Calu3 (cell line): ENCODE results near the gene FANCL. TPM values are rescaled to one million over a fixed set of nuclear protein-coding genes. Genes with fewer than 3 reads are reported as not detected.
"Not testable (repeated sequence)": the region's sequence is repeated elsewhere in the genome, so short reads cannot be mapped to it uniquely, and the experiment has no call there.

ENCODE experiments used
- BruUV-seq: library from RNA; stranded (reverse); fragments of 400-500 nt; replicated peaks from 2 replicates; lab custom pipeline; 2021; lab: Mats Ljungman, UMichigan
- CTCF ChIA-PET: fragments of 300-600 bp; sonication (Branson Sonifier 250); formaldehyde crosslinking; loops from one replicate; lab custom pipeline; 2022; ENCODE audit warnings: antibody characterized with exemption; lab: Charles Lee
- DNase-seq: peaks from one replicate; pipeline ENCODE4 v3.0.0; 2022
- H3K27ac Mint-ChIP-seq: one replicate; pipeline ENCODE4 v1.8.0; 2022; ENCODE audit warnings: mixed read lengths; ENCODE audit not compliant: unreplicated experiment
- H3K27me3 Mint-ChIP-seq: one replicate; pipeline ENCODE4 v1.8.0; 2022; ENCODE audit warnings: mixed read lengths; ENCODE audit not compliant: unreplicated experiment
- H3K36me3 Mint-ChIP-seq: one replicate; pipeline ENCODE4 v1.8.0; 2022; ENCODE audit warnings: mild to moderate bottlenecking, moderate library complexity, mixed read lengths; ENCODE audit not compliant: insufficient read depth, unreplicated experiment
- H3K4me1 Mint-ChIP-seq: one replicate; pipeline ENCODE4 v1.8.0; 2022; ENCODE audit warnings: mild to moderate bottlenecking, low read depth, mixed read lengths; ENCODE audit not compliant: unreplicated experiment
- H3K4me3 Mint-ChIP-seq: one replicate; pipeline ENCODE4 v1.8.0; 2022; ENCODE audit warnings: mild to moderate bottlenecking, low read depth, moderate library complexity, mixed read lengths; ENCODE audit not compliant: unreplicated experiment
- H3K9me3 Mint-ChIP-seq: one replicate; pipeline ENCODE4 v1.8.0; 2022; ENCODE audit warnings: low read depth, mixed read lengths; ENCODE audit not compliant: unreplicated experiment
- intact Hi-C: fragments of 100-400 bp; cut with micrococcal nuclease; formaldehyde crosslinking; loops from one replicate; pipeline ENCODE4 v1.10.0; 2022; ENCODE audit not compliant: unreplicated experiment
- total RNA-seq: library from RNA; stranded (reverse); gene quantifications from 2 replicates; pipeline ENCODE4 v1.2.3, GENCODE V29; 2022
- TF ChIP-seq, protein P1 (sequence below): fragments of 200-600 bp; IDR thresholded peaks from one replicate; pipeline ENCODE4 v1.8.0; 2022; ENCODE audit warnings: antibody characterized with exemption; ENCODE audit not compliant: unreplicated experiment

Gene FANCL
- total RNA-seq, 1 experiment from 2014 or later, result 40.5 TPM

DNA sequence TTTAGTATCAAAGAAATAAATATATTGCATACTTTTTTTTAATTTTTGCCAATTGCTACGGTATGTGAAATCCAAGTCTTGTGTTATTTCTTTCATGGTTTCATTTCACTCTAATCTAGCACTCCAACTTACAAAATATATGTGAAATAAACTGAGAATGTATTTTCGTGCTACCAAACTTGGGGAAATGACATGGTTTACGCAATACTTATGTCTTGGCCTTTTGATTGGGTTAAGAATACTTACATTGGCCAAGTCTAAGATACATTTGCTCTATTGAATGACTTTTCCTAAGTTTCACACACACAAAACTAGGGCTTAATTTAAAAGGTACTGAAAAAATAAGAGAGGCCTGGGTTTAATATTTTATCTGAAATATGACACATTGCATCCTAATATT, 114.0 kb downstream of the FANCL start:
- no TSS peak for BruUV-seq
- H3K4me3 Mint-ChIP-seq, result no peak overlapping the region
- H3K36me3 Mint-ChIP-seq, result no peaks in the 10 kb centered on the region
- intact Hi-C loops, result no loop called here
- no peaks in the 10 kb centered on the region for H3K4me1 Mint-ChIP-seq
- no peak overlapping the region for H3K27ac Mint-ChIP-seq
- no peaks in the 10 kb centered on the region for H3K27me3 Mint-ChIP-seq
- CTCF ChIA-PET, result no interaction called here
- no peak for DNase-seq
- H3K9me3 Mint-ChIP-seq, result no peaks in the 10 kb centered on the region
- TF ChIP-seq, protein P1, sequence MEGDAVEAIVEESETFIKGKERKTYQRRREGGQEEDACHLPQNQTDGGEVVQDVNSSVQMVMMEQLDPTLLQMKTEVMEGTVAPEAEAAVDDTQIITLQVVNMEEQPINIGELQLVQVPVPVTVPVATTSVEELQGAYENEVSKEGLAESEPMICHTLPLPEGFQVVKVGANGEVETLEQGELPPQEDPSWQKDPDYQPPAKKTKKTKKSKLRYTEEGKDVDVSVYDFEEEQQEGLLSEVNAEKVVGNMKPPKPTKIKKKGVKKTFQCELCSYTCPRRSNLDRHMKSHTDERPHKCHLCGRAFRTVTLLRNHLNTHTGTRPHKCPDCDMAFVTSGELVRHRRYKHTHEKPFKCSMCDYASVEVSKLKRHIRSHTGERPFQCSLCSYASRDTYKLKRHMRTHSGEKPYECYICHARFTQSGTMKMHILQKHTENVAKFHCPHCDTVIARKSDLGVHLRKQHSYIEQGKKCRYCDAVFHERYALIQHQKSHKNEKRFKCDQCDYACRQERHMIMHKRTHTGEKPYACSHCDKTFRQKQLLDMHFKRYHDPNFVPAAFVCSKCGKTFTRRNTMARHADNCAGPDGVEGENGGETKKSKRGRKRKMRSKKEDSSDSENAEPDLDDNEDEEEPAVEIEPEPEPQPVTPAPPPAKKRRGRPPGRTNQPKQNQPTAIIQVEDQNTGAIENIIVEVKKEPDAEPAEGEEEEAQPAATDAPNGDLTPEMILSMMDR, result no peak

DNA sequence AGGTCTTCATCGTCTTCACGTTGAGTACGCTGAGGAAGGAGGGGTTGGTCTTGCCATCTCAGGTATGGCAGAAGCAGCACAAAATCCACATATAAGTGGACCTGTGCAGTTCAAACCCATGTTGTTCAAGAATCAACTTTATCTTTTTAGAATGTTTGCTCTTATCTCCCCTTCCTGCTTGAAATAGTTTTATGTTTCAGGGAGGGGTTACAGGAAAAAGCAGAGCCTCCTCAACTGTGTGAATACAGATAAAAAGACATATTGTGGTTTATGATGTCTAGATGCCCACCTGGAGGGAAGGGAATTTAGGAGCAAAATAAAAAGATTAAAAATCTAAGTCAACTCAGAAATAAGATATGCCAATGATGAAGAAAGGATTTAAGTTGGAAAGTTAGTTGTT, 118.6 kb downstream of the FANCL start:
- Mint-ChIP-seq H3K27me3 (no peaks in the 10 kb centered on the region), H3K27ac (no peak overlapping the region), H3K36me3 (no peaks in the 10 kb centered on the region), H3K4me3 (no peak overlapping the region), H3K9me3 (peaks cover 4% of the 10 kb centered on the region), H3K4me1 (peaks cover 14% of the 10 kb centered on the region)
- intact Hi-C loops, result no loop called here
- no TSS peak for BruUV-seq
- CTCF ChIA-PET, result no interaction called here
- DNase-seq, result no peak
- TF ChIP-seq, protein P1, result no peak

DNA sequence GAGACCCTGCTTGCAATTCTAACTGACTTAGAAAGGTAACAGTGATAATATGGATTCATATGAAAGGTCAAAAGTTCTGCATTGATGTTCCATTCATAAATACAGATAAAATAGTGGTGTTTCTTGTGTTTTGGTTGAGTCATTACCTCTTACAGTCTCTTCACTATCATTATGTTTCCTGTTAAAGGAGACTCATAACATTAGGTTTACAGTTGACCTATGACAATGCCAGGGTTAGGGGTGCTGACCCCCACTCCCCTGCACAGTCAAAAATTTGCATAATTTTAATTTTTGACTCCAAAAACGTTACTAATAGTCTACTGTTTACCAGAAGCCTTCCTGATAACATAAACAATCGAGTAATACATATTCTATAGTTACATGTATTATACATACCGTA, 119.1 kb downstream of the FANCL start:
- TF ChIP-seq, protein P1, result no peak
- intact Hi-C loops, result no loop called here
- Mint-ChIP-seq H3K4me3 (no peak overlapping the region), H3K27ac (no peak overlapping the region), H3K9me3 (peaks cover 4% of the 10 kb centered on the region), H3K4me1 (peaks cover 19% of the 10 kb centered on the region), H3K36me3 (no peaks in the 10 kb centered on the region), H3K27me3 (no peaks in the 10 kb centered on the region)
- DNase-seq, result no peak
- CTCF ChIA-PET, result no interaction called here
- BruUV-seq, result no TSS peak

DNA sequence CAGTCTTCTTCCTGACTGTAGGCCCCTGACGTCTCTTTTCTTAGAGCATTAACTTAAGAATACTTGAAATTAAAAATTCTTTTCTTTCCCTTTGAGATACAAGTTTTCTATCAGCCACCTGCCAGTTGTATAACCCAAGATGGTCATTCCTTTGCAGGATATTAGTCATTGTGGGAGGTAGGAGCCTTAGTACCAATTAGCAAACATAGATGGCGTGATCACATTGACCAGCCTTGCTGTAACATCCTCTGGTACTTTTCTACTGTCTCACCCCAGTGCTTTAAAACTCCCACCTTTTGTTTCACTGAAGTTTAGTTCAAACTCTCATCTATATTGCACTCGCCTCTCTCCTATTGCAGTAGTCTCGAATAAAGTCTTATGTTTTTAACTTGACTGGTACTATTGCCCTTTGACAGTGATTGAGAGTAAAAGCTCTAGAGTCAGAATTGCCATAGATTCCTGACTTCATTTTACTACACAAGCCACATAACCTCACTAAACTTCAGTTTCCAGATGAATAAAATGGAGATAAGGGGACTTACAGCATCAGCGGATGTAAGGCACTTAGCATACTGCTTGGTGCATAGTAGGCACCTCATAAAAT, 120.4 kb downstream of the FANCL start:
- TF ChIP-seq, protein P1, result no peak
- no peaks in the 10 kb centered on the region for H3K36me3 Mint-ChIP-seq

DNA sequence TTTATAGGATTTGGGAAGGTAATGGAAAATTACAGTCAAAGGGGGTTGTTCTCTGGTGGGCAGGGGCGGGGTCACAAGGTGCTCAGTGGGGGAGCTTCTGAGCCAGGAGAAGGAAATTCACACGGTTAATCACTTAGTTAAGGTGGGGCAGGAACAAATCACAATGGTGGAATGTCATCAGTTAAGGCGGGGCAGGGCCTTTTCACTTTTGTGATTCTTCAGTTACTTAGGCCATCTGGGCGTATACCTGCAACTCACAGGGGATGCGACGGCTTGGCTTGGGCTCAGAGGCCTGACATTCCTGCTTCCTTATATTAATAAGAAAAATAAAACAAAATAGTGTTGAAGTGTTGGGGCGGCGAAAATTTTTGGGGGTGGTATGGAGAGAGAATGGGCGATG, 127.6 kb downstream of the FANCL start:
- peak; percentile 31 for DNase-seq
- H3K36me3 Mint-ChIP-seq, result peaks cover 15% of the 10 kb centered on the region
- intact Hi-C loops, CTCF ChIA-PET, BruUV-seq, H3K27me3 Mint-ChIP-seq, H3K9me3 Mint-ChIP-seq: not testable (repeated sequence)
- H3K27ac Mint-ChIP-seq, result peak overlapping the region; percentile 92
- H3K4me1 Mint-ChIP-seq, result peaks cover 67% of the 10 kb centered on the region
- peak overlapping the region; percentile 29 for H3K4me3 Mint-ChIP-seq

More for the DNA sequence above, 120.4 kb downstream of the FANCL start:
- peaks cover 4% of the 10 kb centered on the region for H3K9me3 Mint-ChIP-seq
- CTCF ChIA-PET, result no interaction called here
- peaks cover 21% of the 10 kb centered on the region for H3K4me1 Mint-ChIP-seq
- intact Hi-C loops, result no loop called here
- no peak overlapping the region for H3K27ac Mint-ChIP-seq
- H3K4me3 Mint-ChIP-seq, result no peak overlapping the region
- no peaks in the 10 kb centered on the region for H3K27me3 Mint-ChIP-seq
- no peak for DNase-seq
- no TSS peak for BruUV-seq
